ENCODE data around the gene NEK7. TPM values are rescaled to one million over a fixed set of nuclear protein-coding genes. Genes with fewer than 3 reads are reported as not detected.

NEK7 gene
- total RNA-seq, 1 donor: 366 TPM

DNA sequence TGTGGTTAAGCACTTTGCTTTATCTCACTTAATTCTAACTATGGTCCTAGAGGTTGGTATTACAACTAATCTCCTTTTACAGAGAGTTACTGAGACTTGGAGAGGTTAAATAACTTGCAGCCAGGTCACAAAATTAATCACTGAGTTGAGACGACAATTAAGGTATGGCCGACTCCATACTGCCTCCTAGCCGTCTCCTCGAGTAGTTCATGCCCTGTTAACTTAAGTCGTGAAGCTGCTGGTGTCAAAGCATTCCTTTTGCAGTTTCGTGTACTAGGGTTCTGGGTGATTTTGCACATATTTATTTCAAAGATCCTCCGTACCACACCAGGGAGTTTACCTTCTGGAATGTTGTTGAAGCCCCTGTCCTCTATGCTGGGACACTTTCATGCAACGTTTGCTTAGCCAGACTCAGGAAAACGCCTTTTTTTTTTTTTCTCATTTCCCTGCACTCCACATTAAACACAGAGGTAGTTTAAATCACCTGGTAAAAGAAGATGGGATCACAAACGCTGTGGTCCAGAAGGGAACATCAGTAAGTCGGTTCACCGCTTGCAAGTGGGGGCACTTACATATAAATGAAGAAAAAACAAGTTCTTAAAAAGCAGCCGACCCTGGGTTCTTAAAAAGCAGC is 570 bp upstream of the NEK7 start:
- DNase-seq (ENCODE audit: low read depth): peak; percentile 67
- peak overlapping the region; percentile 83 for H3K4me3 ChIP-seq (ENCODE audit: low read depth, low read length)
- TF ChIP-seq, protein P1, sequence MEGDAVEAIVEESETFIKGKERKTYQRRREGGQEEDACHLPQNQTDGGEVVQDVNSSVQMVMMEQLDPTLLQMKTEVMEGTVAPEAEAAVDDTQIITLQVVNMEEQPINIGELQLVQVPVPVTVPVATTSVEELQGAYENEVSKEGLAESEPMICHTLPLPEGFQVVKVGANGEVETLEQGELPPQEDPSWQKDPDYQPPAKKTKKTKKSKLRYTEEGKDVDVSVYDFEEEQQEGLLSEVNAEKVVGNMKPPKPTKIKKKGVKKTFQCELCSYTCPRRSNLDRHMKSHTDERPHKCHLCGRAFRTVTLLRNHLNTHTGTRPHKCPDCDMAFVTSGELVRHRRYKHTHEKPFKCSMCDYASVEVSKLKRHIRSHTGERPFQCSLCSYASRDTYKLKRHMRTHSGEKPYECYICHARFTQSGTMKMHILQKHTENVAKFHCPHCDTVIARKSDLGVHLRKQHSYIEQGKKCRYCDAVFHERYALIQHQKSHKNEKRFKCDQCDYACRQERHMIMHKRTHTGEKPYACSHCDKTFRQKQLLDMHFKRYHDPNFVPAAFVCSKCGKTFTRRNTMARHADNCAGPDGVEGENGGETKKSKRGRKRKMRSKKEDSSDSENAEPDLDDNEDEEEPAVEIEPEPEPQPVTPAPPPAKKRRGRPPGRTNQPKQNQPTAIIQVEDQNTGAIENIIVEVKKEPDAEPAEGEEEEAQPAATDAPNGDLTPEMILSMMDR (IDR thresholded peaks at IDR 0.05; ENCODE audit: insufficient read depth, low read depth, low read length): peak; percentile 79

DNA sequence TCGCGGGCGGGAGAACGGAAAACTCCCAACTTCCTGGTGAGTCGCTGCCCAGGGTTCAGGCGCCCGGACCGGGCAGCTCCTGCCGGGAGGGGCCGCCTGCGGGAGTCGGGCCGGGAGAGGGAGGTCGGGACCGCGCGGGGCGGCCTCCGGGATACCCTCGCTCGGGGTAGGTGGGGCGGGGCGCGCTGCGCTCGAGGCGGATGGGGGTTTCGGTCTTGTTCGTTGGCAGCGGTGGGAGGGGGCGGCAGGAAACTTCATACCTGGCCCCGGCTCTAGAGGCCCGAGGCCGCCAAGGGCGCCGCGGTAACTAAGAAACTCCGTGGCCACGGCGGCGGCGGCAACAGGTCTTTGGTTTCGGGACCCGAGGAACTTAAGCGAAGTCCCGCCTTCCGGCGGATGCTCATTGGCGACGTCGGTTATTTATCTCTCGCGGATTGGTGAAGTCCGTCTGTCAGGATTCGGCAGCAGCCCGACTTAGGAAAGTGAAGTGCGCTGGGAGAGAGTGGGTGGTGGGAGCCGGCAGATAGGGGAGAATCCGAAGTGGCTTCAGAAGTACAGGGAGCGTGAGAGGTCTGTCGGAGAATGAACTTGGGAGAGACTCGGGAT is 546 bp downstream of the NEK7 start:
- DNase-seq (ENCODE audit: low read depth): peak; percentile 97
- TF ChIP-seq, protein P1 (IDR thresholded peaks at IDR 0.05; ENCODE audit: insufficient read depth, low read depth, low read length): no peak
- peak overlapping the region; percentile 83 for H3K4me3 ChIP-seq (ENCODE audit: low read depth, low read length)

DNA sequence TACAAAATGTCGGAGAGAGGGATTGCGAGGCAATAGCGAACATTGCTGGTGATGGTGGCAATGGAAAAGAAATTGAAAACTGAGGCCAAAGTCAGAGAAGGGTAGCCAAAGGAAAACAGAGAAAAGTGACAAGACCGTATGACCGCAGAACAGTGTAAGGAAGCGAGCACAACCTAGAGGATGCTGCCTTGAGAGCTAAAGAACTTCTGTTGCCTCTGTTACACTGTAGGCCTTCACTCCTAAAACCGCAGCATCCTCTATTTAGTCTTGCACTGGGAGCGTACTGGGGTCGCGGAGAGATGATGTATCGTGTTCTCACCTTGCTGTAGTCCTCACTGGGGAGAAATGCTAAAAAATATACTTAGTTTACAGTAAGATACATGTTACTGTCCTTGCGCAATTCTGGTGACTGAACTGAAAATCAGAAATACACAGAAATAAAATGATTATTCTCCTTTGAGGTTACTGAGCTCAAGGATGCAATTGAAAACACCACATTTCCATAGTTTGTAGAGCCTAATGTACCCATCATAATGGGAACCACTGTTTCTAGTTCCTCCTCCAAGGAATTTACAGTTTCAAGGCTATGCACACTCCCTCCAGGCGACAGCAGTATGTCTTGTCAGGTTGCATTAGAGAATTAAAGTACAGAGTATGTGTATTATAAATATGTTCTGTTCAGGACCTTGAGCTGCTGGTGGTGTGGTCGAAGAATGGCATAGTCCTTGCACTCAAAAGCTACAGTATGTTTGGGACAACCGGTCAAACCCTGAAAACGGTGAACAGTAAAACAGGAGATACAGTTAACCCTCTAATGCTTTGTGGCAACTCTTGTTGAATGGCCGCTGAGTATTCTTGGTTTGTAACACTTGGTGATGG is 1.3 kb downstream of the NEK7 start:
- DNase-seq (ENCODE audit: low read depth): peak; percentile 46

DNA sequence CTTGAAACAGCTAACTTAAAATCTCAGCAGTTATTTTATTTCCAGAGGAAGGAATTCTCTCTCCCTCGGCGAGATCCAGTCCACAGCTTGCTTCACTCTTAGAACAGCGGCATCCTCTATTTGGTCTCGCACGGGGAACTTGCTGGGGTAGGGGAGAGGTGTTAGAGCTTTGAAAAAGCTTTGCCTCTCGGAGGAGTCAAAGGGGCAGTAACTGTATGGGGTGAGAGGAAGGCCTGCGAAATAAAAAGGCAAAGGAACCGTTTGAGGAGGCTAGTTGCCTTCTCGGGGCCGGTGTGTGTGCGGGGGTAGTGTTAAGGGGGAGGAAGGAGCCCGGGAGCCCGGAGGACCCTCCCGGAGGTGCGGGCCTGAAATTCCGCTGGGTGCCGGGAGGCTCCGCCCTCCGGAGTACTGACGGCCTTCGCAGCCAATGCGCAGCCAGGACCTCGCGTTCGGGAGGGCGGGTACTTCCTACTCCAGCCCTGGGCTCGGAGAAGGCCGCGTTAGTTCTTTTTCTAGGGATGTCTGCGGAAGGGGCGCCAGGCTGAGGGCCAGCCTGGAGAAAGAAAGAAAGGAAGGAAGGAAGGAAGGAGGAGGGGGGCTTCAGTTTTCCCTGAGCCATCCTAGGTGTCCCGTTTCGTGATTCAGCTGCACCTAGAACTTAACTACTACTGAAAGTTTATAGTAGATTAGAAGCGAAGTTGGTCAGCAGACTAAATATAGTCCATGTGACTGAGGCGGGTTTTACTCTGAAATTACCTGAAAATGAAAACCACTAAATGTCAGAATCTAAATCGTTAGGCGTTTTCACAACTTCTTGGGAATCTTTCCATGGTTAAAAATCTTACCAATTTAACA is 2.2 kb downstream of the NEK7 start:
- peak; percentile 90 for DNase-seq (ENCODE audit: low read depth)
- H3K4me3 ChIP-seq (ENCODE audit: low read depth, low read length): peak overlapping the region; percentile 83
- TF ChIP-seq, protein P1 (IDR thresholded peaks at IDR 0.05; ENCODE audit: insufficient read depth, low read depth, low read length): no peak

More for the DNA sequence above, 1.3 kb downstream of the NEK7 start:
- TF ChIP-seq, protein P1 (IDR thresholded peaks at IDR 0.05; ENCODE audit: insufficient read depth, low read depth, low read length): no peak
- peak overlapping the region; percentile 83 for H3K4me3 ChIP-seq (ENCODE audit: low read depth, low read length)

DNA sequence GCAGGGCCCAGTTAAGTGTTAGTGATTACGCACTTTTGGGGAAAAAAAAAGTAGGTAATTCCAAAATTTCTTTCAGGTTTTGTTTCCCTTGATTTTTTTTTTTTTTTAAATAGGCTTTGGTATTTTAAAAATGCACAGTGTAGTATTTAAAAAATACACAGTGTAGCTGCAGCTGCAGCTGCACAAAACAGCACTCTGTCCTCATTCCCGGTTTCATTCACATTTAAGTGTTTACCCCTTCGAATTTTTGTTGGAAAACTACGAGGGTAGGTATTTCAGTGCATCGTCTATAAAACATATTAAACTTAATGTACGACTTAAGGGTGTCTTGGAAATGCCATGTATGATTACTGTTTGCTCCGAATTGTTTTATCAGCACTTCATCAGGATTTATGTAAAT is 3.4 kb downstream of the NEK7 start:
- TF ChIP-seq, protein P1 (IDR thresholded peaks at IDR 0.05; ENCODE audit: insufficient read depth, low read depth, low read length): no peak
- peak overlapping the region; percentile 23 for H3K4me3 ChIP-seq (ENCODE audit: low read depth, low read length)
- no peak for DNase-seq (ENCODE audit: low read depth)

DNA sequence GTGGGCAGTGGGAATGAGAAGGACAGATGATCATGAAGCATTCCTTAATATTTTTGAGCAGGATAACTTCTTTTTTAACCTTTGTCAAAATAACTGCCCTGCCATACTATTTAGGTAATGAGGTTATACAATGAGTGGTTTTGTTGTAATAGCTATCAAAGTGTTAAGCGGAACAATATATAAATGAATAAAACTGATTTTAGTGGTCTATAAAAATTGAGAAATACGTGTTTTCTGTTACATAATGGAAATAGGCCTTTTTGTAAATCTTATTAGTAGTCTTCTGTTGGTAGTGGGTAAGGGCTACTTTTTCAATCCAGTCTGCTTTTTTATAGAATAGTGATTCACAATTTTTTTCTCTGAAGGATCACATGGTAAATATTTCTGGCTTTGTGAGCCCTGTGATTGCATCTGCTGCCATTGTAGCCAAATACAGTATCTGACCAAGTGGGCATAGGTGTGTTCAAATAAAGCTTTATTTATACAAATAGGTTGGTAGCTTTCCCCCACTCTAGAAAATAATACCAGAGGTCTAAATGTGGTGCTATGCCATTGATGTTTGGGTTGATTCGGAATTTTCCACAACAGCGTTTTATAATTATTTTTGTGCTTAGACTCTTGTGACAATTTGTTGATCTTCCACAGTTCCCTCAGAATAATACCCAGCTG is 4.3 kb downstream of the NEK7 start:
- TF ChIP-seq, protein P1 (IDR thresholded peaks at IDR 0.05; ENCODE audit: insufficient read depth, low read depth, low read length): no peak
- no peak overlapping the region for H3K4me3 ChIP-seq (ENCODE audit: low read depth, low read length)
- DNase-seq (ENCODE audit: low read depth): no peak
